HPDE6-E6E7 (cell line): ENCODE measurements around the gene CCDC141.

ENCODE experiments used
- DNase-seq: peaks from one replicate; pipeline ENCODE4 v3.0.0; 2011; ENCODE audit warnings: missing footprints; ENCODE audit errors: extremely low spot score

Gene CCDC141

GRCh38 chr2:178829299-178829960, 220.5 kb downstream of the CCDC141 start:
- no peak for DNase-seq

GRCh38 chr2:178828486-178828881, 221.5 kb downstream of the CCDC141 start:
- DNase-seq, result no peak

GRCh38 chr2:178827739-178828485, 222.0 kb downstream of the CCDC141 start:
- no peak for DNase-seq

- no peak for DNase-seq
Measured at GRCh38 chr2:178827111-178827510, 222.8 kb downstream of the CCDC141 start.

GRCh38 chr2:178825183-178825582, 224.8 kb downstream of the CCDC141 start:
- DNase-seq, result no peak

- DNase-seq, result no peak
Measured at GRCh38 chr2:178824181-178824580, 225.8 kb downstream of the CCDC141 start.

- DNase-seq, result no peak
Measured at GRCh38 chr2:178819992-178820391, 229.9 kb downstream of the CCDC141 start.

- no peak for DNase-seq
Measured at GRCh38 chr2:178819147-178819875, 230.6 kb downstream of the CCDC141 start.

- DNase-seq, result no peak
Measured at GRCh38 chr2:178811901-178812300, 238.0 kb downstream of the CCDC141 start.

- no peak for DNase-seq
Measured at GRCh38 chr2:178811045-178811444, 238.9 kb downstream of the CCDC141 start.

GRCh38 chr2:178810422-178810821, 239.5 kb downstream of the CCDC141 start:
- no peak for DNase-seq

GRCh38 chr2:178807227-178808008, 242.5 kb downstream of the CCDC141 start, which contains the start of gene TTN:
TTN (minus strand) TSS chr2:178807423; CDS start chr2:178804642, 2,781 bp downstream.
- no peak for DNase-seq

- DNase-seq, result no peak
Measured at GRCh38 chr2:178806543-178806942, 243.4 kb downstream of the CCDC141 start.

GRCh38 chr2:178805457-178805856, 244.5 kb downstream of the CCDC141 start:
- DNase-seq, result no peak

GRCh38 chr2:178804791-178805190, 245.1 kb downstream of the CCDC141 start:
- DNase-seq, result peak; percentile 21

GRCh38 chr2:178800510-178800909, 249.4 kb downstream of the CCDC141 start:
- no peak for DNase-seq

GRCh38 chr2:178799305-178799704, 250.6 kb downstream of the CCDC141 start:
- DNase-seq, result no peak

- no peak for DNase-seq
Measured at GRCh38 chr2:178796079-178796677, 253.8 kb downstream of the CCDC141 start.

GRCh38 chr2:178787934-178788333, 262.0 kb downstream of the CCDC141 start:
- DNase-seq, result no peak

- DNase-seq, result no peak
Measured at GRCh38 chr2:178787155-178787554, 262.8 kb downstream of the CCDC141 start.

GRCh38 chr2:178783889-178784288, 266.0 kb downstream of the CCDC141 start:
- DNase-seq, result no peak
